ENCODE measurements around the gene TRABD2A. TPM values are rescaled to one million over a fixed set of nuclear protein-coding genes. Genes with fewer than 3 reads are reported as not detected.

TRABD2A gene
- total and polyA plus RNA-seq, 7 donors, result 0.16 to 46.4 (median 3.6) TPM

- whole genome bisulfite sequencing, 2 donors, result 91 to 94% methylated on average over 2 of the region's 2 CpGs
- intact Hi-C loops (cut with DNase I), result no loop called here
- Histone ChIP-seq H3K36me3 (no peaks in the 10 kb centered on the region), H3K27me3 (no peaks in the 10 kb centered on the region), H3K27ac (no peak overlapping the region), H3K4me1 (no peaks in the 10 kb centered on the region), H3K9me3 (peaks cover 0 to 4% (median 2%) of the 10 kb centered on the region in 4 donors), H3K4me3 (no peak overlapping the region)
- no peak for DNase-seq
- no peak for TF ChIP-seq POLR2AphosphoS5 (IDR thresholded peaks at IDR 0.05)
- no peak for TF ChIP-seq CTCF (IDR thresholded peaks at IDR 0.05)
- TF ChIP-seq POLR2A (IDR thresholded peaks at IDR 0.05), result no peak
- no peak for TF ChIP-seq EP300 (IDR thresholded peaks at IDR 0.05)
These were observed 44.7 kb downstream of the TRABD2A start for GRCh38 chr2:84836215-84836614.

GRCh38 chr2:84833481-84834150 lies 47.3 kb downstream of the TRABD2A start:
- WGBS, 2 donors, result 81 to 89% methylated on average over 12 of the region's 12 CpGs

GRCh38 chr2:84832772-84833461 lies 48.0 kb downstream of the TRABD2A start:
- H3K27ac ChIP-seq, result peak overlapping the region in 1 of 4 donors; percentile 12
- no peak for TF ChIP-seq EP300 (IDR thresholded peaks at IDR 0.05)
- TF ChIP-seq POLR2A (IDR thresholded peaks at IDR 0.05), result no peak
- no peak for TF ChIP-seq POLR2AphosphoS5 (IDR thresholded peaks at IDR 0.05)
- no peak for TF ChIP-seq CTCF (IDR thresholded peaks at IDR 0.05)
- no peaks in the 10 kb centered on the region for H3K27me3 ChIP-seq
- no peaks in the 10 kb centered on the region for H3K4me1 ChIP-seq
- intact Hi-C loops (cut with DNase I), result no loop called here
- no peaks in the 10 kb centered on the region for H3K36me3 ChIP-seq
- WGBS, 2 donors, result 54 to 80% methylated on average over 5 of the region's 5 CpGs
- H3K4me3 ChIP-seq, result no peak overlapping the region
- no peak for DNase-seq
- H3K9me3 ChIP-seq, result peaks cover 0 to 4% (median 2%) of the 10 kb centered on the region in 4 donors

More at GRCh38 chr2:84833481-84834150, 47.3 kb downstream of the TRABD2A start:
- Histone ChIP-seq H3K4me3 (no peak overlapping the region), H3K9me3 (peaks cover 0 to 4% (median 2%) of the 10 kb centered on the region in 4 donors), H3K36me3 (no peaks in the 10 kb centered on the region), H3K27ac (peak overlapping the region in 2 of 4 donors; percentile 12 to 31), H3K4me1 (no peaks in the 10 kb centered on the region), H3K27me3 (no peaks in the 10 kb centered on the region)
- intact Hi-C loops (cut with DNase I), result no loop called here
- TF ChIP-seq POLR2A (IDR thresholded peaks at IDR 0.05) (no peak), CTCF (IDR thresholded peaks at IDR 0.05) (no peak), EP300 (IDR thresholded peaks at IDR 0.05) (no peak), POLR2AphosphoS5 (IDR thresholded peaks at IDR 0.05) (no peak)
- DNase-seq, result no peak

GRCh38 chr2:84830758-84831500 lies 50.0 kb downstream of the TRABD2A start:
- Histone ChIP-seq H3K27ac (no peak overlapping the region), H3K4me3 (no peak overlapping the region), H3K36me3 (no peaks in the 10 kb centered on the region), H3K9me3 (peaks cover 0 to 4% (median 0%) of the 10 kb centered on the region in 4 donors), H3K27me3 (no peaks in the 10 kb centered on the region), H3K4me1 (no peaks in the 10 kb centered on the region)
- intact Hi-C loops (cut with DNase I), result no loop called here
- DNase-seq, result no peak
- WGBS, 2 donors, result 89 to 94% methylated on average over 10 of the region's 10 CpGs
- no peak for TF ChIP-seq POLR2A (IDR thresholded peaks at IDR 0.05)
- no peak for TF ChIP-seq EP300 (IDR thresholded peaks at IDR 0.05)
- no peak for TF ChIP-seq POLR2AphosphoS5 (IDR thresholded peaks at IDR 0.05)
- TF ChIP-seq CTCF (IDR thresholded peaks at IDR 0.05), result no peak

Measured in sigmoid colon (tissue), 7 donors.